Measurements from ENCODE around the gene GRK3. TPM values are rescaled to one million over a fixed set of nuclear protein-coding genes. Genes with fewer than 3 reads are reported as not detected.

Gene GRK3
- polyA plus RNA-seq, 1 donor: 10.2 TPM

- no peak for DNase-seq
Measured at GRCh38 chr22:25735650-25736049, 171.2 kb downstream of the GRK3 start.

GRCh38 chr22:25736378-25737011 is 172.0 kb downstream of the GRK3 start:
- no peak for DNase-seq

DNA sequence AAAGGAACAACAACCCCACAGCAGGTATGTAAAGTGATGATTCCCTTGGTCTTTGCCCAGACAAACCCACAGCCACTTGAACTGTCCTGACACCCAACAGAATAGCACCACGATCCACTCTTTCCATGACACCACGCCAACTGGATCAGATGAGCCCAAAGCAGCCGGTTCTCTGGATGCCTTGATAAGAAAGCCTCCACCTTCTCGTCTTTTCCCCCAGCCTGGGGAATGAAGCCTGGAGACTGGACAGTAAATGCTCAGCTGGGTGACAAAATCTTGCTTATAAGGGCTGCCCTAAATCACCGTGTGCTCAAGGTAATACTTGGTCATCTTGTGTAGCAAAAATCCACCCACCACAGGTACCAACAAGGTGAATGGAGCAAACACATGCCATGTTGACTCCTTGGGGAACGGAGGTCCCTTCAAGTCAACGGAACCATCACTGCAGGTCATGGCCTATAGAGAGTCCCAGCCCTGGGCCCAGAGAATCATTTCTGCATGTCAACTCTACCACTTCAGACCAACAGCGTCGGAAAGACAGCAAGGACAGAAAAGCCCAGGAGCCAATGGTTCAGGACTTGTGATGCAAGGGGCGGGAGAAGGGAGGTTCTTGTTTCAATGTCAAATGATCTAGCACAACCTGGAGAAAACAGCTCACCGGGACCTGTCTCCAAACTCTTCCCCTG is 175.3 kb downstream of the GRK3 start:
- no peak for DNase-seq

- no peak for DNase-seq
Measured at GRCh38 chr22:25741692-25742626, 177.5 kb downstream of the GRK3 start, which contains the start of gene MYO18B. Gene MYO18B (plus strand): TSS chr22:25742188. CDS start chr22:25761093, 18,905 bp downstream.

DNA sequence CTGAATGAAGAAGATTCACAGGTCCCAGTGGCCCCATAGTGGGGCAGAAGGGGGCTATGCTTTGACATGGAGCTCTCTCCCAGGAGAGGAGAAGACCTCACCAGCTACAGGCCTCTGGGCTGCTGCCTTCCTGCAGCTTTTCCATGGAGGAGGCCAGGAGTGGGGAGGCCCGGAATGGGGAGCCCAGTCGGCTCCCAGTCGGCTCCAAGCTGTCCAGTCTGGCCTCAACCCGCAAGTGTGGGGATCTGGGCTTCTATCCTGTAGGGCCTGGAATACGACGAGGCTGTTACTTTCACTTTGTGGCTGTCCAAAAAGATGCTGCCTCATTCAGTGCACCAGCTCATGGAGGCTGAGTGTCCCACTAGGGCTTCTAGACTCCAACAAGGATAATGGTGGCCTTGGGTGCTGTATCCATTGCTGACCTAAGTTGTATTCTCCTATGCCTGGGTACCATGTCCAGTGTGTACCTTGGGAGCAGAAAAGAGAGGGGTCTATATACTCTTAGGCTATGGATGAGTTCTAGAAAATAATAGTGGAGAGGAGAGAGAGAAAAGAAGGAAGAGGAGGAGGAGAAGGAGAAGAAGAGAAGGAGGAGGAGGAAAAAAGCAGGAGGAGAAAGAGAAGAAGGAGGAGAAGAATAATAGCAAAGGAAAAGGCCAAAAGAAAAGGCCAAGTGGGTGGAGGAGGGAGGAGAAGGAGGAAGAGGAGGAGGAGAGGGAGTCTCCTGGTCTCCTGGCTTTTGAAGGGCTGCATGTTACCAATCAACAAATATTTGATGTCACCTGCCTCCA is 178.6 kb downstream of the GRK3 start:
- DNase-seq: no peak

- no peak for DNase-seq
Measured at GRCh38 chr22:25744694-25745093, 180.2 kb downstream of the GRK3 start.

- DNase-seq: no peak
Measured at GRCh38 chr22:25745341-25746011, 181.0 kb downstream of the GRK3 start.

- no peak for DNase-seq
Measured at GRCh38 chr22:25746012-25746373, 181.5 kb downstream of the GRK3 start.

DNA sequence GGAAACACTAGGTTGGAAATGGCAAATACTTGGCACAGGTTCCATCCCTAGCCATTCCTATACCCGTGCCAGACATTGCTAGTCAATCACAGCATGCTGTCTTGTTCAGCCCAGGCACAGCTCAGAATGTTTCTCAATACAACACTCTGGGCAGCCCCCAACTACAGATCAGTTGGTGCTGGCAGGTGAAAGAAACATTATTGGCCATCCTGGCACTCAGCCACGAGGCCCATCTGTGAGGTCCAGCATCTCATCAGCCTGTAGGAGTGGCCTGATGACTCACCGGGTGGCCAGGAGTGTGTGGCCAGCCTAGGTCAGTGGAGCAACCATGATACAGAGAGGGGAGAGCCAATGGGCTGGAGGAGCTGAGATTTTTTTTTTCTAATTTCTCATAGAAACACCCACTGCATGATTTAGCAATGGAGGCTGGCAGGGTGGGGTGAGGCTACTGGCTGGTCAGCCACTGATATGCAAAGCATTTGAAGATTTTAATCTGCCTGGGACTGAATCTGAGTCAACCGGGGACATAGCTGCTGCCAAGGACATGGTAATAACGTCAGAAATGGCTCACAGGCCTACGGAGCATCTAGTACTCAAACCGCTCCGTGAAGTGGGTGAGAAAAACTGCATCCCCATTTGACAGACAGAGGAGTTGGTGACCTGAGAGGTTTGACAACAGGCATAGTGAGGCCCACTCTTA is 182.9 kb downstream of the GRK3 start:
- no peak for DNase-seq

GRCh38 chr22:25748140-25748539 is 183.7 kb downstream of the GRK3 start:
- no peak for DNase-seq

DNA sequence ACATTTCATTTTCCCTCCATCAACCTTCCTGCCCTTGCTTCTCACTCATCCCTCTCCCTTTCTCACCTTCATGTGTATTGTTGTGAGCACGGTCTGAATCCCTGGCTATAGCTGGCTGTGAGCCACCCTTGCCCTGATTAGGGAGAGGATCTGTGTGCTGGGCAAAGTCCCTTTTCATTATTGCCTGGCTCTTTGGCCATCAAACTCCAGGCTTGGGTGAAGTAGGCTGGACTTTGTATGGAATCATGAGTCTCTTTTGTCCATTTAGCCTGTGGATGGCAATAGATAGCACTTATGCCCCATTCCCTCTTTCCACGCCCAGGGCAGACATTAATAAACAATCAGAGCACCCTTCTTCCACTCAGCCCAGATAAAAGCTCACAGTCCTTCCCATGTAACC is 184.2 kb downstream of the GRK3 start:
- DNase-seq: no peak

DNA sequence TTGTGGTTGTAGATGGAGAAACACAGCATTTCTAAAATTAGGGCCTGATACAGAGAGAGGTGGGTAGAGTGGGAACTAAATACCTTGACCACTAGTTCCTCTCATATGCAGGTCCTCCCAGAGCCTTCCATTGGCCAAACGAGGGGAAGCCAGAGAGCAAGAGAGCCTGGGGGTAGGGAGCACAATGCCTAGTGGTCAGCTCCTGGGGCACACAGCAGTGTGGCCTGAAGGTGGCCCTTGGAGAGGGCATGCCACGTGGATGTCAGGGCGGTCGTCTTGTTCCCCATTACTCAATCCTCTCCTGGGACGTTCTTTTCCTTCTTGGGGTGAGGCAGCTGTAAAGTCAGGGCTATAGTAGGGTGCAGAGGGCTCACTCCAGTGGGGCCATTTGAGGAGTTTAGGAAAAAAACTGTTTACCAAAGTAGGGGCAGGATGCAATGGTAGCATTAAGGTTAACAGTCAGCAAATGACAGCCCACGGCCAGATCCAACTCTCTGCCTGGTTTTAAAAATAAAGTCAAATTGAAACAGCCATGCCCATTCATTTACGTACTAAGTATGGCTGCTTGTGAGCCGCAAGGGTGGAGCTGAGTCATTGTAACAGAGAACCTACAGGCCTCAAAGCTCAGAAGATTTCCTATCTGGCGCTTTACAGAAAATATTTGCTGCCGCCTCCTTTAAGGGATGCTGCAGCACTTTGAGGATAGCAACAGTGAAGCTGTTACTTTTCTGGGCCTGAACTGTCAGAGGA is 185.1 kb downstream of the GRK3 start:
- no peak for DNase-seq

GRCh38 chr22:25750569-25751173 is 186.2 kb downstream of the GRK3 start:
- no peak for DNase-seq

DNA sequence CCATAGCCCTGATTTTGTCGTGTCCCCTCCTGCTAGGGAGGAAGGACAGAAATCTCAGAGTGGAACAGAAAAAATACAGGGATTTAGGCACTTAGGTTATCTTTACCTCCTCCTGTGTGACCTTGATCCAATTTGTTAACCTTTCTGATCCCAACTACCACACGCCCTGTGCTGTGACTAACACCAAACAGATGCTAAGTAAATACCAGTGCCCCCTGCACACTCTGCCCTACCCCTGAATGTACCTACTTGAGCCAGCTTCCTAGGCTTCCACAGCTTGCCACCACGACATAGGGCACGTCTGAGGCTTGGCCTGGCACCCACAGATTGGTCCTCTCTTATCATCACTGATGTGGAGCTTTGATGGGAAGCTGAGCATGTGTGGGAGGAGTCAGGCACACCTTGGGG is 186.7 kb downstream of the GRK3 start:
- DNase-seq: no peak

DNA sequence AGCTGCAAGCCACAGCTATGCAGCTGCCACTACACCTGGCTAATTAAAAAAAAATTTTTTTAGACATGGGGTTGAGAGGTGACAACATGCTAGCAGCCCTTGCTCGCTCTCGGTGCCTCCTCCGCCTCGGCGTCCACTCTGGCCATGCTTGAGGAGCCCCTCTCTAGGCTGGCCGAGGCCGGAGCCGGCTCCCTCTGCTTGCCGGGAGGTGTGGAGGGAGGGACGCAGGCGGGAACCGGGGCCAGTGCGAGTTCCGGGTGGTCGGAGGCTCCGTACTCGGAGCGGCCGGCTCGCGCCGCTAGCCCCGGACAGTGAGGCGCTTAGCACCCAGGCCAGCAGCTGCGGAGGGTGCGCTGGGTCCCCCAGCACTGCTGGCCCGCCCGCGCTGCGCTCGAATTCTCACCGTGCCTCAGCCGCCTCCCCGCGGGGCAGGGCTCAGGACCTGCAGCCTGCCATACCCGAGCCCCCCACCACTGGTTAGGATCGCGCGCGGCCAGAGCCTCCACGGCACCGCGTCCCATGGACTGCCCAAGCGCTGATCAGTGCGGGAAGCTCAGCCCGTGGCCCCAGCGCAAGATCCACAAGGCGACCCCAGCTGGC is 188.2 kb downstream of the GRK3 start:
- no peak for DNase-seq

DNA sequence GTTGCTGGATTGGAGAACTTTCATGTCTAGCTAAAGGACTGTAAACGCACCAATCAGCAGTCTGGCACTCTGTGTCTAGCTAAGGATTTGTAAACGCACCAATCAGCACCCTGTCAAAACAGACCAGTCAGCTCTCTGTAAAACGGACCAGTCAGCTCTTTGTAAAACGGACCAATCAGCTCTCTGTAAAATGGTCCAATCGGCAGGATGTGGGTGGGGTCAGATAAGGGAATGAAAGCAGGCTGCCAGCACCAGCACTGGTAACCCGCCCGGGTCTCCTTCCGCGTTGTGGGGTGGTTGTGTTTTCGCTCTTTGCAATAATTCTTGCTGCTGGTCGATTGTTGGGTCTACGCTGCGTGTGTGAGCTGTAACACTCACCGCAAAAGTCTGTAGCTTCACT is 188.8 kb downstream of the GRK3 start:
- no peak for DNase-seq

GRCh38 chr22:25754527-25755202 is 190.2 kb downstream of the GRK3 start:
- no peak for DNase-seq

GRCh38 chr22:25757686-25758085 is 193.2 kb downstream of the GRK3 start:
- no peak for DNase-seq

DNA sequence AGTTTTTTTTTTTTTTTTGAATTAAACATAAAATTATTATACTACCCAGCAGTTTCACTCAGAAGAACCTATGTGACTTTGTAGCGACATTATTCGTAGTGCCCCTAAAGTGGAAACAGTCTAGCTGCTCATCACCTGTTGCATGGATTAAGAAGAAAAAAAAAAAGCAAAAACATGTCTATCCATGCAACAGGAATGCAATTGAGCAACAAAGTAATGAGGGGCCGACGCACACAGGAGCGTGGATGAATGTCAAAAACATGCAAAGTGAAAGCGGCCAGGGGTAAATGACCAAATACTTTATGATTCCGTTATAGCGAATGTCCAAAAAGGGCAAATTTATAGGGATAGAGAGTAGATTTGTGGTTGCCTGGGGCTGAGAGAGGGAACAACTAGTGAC is 193.8 kb downstream of the GRK3 start:
- DNase-seq: no peak
